Measurements from ENCODE around the gene MRPL42. TPM values are rescaled to one million over a fixed set of nuclear protein-coding genes. Genes with fewer than 3 reads are reported as not detected.

Gene MRPL42
- total and polyA plus RNA-seq, 12 donors = 21.9 to 131 (median 81.9) TPM

- no peak for TF ChIP-seq CTCF (IDR thresholded peaks at IDR 0.05)
- H3K27me3 ChIP-seq = no peaks in the 10 kb centered on the region
- H3K4me3 ChIP-seq = no peak overlapping the region
- H3K27ac ChIP-seq = no peak overlapping the region
- DNase-seq = peak in 1 of 7 donors; percentile 4
- no peaks in the 10 kb centered on the region for H3K9me3 ChIP-seq (replicated peaks in 1 of 3)
- H3K4me1 ChIP-seq (replicated peaks in 1 of 2) = peaks cover 7 to 8% of the 10 kb centered on the region in 2 donors
- 75 to 84% (median 78%) methylated on average over 2 of the region's 2 CpGs for WGBS, 4 donors
- intact Hi-C loops (cut with DNase I) = no loop called here
- no peaks in the 10 kb centered on the region for H3K36me3 ChIP-seq (replicated peaks in 1 of 2)
Observed at GRCh38 chr12:93519859-93520258, 52.5 kb downstream of the MRPL42 start.

DNA sequence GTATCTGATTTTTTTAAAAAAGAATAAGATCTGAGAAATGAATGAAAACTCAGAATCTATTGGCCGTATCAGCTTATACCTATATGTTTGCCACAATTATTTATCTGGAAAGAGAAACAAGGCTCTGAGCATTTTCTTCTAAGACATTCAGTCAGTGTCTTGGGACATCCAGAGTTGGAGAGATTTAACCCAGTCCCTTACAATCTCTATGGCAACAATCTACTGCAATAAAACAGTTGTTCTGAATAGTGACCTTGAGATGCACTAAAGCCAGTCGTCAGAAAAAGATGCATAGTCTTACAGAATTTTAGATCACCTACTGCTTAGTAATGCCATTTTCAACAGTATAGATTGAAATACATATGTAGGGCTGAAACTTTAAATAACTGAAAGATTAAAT lies 53.1 kb downstream of the MRPL42 start:
- H3K4me1 ChIP-seq (replicated peaks in 1 of 2) = peaks cover 7 to 8% of the 10 kb centered on the region in 2 donors
- H3K27me3 ChIP-seq = no peaks in the 10 kb centered on the region
- DNase-seq = no peak
- H3K4me3 ChIP-seq = no peak overlapping the region
- TF ChIP-seq POLR2A (IDR thresholded peaks at IDR 0.05) = no peak
- TF ChIP-seq CTCF (IDR thresholded peaks at IDR 0.05) = no peak
- H3K27ac ChIP-seq = no peak overlapping the region
- 53 to 71% (median 59%) methylated on average over 2 of the region's 2 CpGs for WGBS, 4 donors
- H3K9me3 ChIP-seq (replicated peaks in 1 of 3) = no peaks in the 10 kb centered on the region
- intact Hi-C loops (cut with DNase I) = no loop called here
- no peaks in the 10 kb centered on the region for H3K36me3 ChIP-seq (replicated peaks in 1 of 2)

- Histone ChIP-seq H3K36me3 (replicated peaks in 1 of 2) (no peaks in the 10 kb centered on the region), H3K27me3 (no peaks in the 10 kb centered on the region), H3K4me3 (no peak overlapping the region), H3K4me1 (replicated peaks in 1 of 2) (peaks cover 8% of the 10 kb centered on the region in 2 donors), H3K9me3 (replicated peaks in 1 of 3) (no peaks in the 10 kb centered on the region), H3K27ac (no peak overlapping the region)
- WGBS, 4 donors = 77 to 93% (median 87%) methylated on average over 6 of the region's 6 CpGs
- no peak for TF ChIP-seq POLR2A (IDR thresholded peaks at IDR 0.05)
- no peak for TF ChIP-seq CTCF (IDR thresholded peaks at IDR 0.05)
- DNase-seq = peak in 1 of 7 donors; percentile 8
- intact Hi-C loops (cut with DNase I) = no loop called here
Observed at GRCh38 chr12:93521225-93522080, 54.1 kb downstream of the MRPL42 start.

DNA sequence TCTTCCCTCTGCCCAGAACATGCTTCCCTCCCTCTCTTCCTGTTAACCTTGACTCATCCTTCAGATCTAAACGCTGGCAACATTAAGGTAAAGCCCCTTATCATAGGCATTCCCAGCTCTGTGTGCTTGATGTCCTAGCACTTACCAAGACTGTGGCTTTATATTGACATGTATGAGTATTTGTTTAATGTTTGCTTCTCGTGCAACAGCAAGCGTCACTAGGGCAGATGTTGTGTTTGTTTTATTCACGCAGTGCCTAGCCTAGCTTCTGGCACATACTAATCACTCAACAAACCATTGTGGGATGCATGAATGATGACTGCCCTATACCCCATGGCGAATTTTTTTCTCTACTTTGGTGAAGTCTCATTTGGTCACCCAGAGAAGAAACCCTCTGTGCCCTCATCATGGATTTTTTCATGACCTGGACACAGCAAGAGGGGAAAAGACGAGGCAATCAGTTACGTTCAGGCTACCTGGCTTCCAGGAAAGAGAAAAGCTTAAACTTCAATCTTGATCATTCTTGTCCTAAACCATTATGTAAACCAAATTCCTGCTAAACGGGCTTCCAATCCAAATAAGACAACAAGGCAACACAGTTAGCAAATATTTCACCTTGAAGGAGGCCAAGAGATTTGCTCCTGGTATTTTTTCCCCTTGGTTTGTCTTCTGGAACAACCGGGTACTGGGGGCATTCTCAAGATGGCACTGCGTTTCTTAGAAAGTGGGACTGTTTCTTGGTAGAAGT lies 57.2 kb downstream of the MRPL42 start:
- H3K4me3 ChIP-seq = no peak overlapping the region
- no peak overlapping the region for H3K27ac ChIP-seq
- H3K4me1 ChIP-seq (replicated peaks in 1 of 2) = peaks cover 0 to 6% of the 10 kb centered on the region in 2 donors
- TF ChIP-seq POLR2A (IDR thresholded peaks at IDR 0.05) (no peak), CTCF (IDR thresholded peaks at IDR 0.05) (no peak)
- no peaks in the 10 kb centered on the region for H3K36me3 ChIP-seq (replicated peaks in 1 of 2)
- intact Hi-C loops (cut with DNase I) = no loop called here
- no peaks in the 10 kb centered on the region for H3K27me3 ChIP-seq
- H3K9me3 ChIP-seq (replicated peaks in 1 of 3) = no peaks in the 10 kb centered on the region
- no peak for DNase-seq
- 74 to 82% (median 77%) methylated on average over 9 to 10 of the region's 10 CpGs for WGBS, 4 donors
